GM19043 (cell line): Measurements from ENCODE around the gene TCEA2.

Experiments used
- ATAC-seq: cut with Tn5 transposase; IDR thresholded peaks from one replicate; pipeline ENCODE4 v1.9.1; 2021; ENCODE audit warnings: low read depth; ENCODE audit not compliant: unreplicated experiment

The TCEA2 gene

DNA sequence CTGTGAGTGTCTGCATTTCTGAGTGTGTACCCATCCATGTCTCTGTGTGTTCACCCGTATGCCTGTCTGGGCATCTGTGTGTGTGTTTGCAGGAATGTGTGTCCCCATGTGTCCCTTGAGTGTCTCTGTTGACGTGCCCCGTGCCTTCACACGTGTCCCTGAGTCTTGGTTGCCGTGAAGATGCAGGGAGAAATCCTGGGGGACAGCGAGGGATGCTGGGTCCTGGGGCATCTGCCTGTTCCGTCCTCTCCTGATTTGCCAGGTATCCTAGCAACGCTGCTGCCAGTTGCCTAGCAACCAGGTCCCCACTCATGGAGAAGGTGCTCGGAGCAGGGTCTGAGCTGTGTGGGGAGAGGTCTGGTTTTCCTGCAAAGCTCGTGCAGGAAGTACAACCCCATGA is 27.2 kb downstream of the TCEA2 start:
- ATAC-seq = no peak

DNA sequence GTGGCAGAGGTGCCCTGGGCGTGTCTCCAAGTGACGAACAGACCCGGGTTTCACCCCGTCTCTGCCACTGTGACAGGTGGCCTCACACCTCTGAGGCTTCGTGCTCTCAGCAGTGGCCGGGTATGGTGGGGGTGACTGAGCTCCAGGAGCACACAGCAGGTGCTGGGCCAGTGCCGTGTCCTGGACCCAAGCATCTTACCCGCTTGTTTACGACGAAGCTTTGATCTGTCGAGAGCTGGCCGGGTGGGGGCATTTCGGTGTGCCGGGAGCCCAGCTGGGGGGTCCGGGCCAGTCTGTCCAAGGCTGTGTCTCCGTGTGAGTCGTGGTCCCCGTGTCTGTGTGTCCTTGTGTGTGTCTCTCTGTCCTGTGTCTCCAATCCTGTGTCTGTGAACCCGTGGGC is 28.3 kb downstream of the TCEA2 start:
- ATAC-seq = no peak

- ATAC-seq = no peak
These were observed 28.8 kb downstream of the TCEA2 start for GRCh38 chr20:64091770-64092169.

DNA sequence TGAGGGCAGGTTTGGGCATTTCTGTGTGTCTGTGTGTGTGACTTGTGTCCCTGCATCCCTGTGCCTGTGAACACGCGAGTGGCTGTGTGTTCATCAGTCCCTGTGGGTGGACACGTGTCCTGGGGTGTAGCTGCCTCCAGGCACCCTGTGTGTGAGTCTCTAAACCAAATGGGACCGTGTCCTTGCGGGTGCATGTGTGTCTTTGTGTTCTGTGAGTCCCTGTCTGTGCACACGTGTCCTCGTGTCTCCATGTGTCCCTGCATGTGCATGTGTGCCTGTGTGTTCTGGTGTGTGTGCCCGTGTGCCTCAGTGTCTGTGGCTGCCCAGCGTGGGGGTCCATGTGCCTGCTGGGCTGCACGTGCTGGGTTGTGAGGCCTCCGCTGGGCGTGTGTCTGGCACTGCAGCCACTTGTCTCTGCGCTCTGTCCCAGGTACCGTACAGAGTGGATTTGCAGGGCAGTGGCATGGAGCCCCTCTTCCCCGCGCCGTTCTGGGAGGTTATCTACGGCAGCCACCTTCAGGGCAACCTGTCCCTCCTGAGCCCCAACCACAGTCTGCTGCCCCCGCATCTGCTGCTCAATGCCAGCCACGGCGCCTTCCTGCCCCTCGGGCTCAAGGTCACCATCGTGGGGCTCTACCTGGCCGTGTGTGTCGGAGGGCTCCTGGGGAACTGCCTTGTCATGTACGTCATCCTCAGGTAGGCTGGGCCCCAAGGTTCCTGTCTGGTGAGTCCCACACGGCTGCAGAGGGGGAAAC is 29.4 kb downstream of the TCEA2 start:
- ATAC-seq = no peak

DNA sequence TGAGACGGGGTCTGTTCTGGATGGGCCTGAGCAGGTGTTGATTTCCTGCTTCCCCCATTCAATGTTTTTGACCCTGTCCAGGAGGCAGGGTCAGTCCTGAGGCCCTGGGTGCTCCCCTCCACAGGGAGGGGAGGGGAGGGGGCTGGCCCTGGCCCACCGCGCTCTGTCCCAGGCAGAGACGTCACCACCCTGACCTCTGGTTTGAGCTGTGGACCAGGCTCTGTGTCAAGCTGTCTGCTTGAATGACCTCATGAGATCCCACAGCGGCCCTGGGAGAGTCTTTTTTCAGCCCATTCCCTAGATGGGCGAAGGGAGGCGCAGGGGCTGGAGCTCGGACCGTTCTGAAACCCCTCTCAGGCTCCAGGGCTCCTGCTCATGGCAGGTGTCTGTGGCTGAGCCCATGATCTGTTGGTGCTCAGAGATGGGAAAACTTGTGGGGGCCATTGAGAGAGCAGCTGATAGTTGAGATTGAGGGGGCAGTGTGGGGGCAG is 30.1 kb downstream of the TCEA2 start:
- ATAC-seq = no peak

GRCh38 chr20:64095455-64095854 is 32.5 kb downstream of the TCEA2 start:
- no peak for ATAC-seq

GRCh38 chr20:64095927-64096326 is 32.9 kb downstream of the TCEA2 start:
- no peak for ATAC-seq

DNA sequence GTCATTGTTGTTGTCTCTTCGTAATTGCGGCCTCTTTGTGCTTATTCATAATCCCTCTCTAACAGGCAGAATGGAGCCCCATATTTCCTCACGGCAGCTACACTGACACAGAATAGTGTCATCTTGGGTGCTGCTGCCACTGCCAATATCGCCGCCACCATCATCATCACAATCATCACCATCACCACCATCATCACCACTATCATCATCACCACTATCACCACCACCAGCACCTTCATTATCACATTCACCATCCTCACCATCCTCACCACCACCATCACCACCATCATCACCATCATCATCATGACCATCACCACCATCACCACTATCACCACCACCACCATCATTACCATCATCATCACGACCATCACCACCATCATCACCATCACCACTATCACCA is 33.5 kb downstream of the TCEA2 start:
- no peak for ATAC-seq

GRCh38 chr20:64098471-64099013 is 35.5 kb downstream of the TCEA2 start:
- ATAC-seq = no peak

- no peak for ATAC-seq
These were observed 36.2 kb downstream of the TCEA2 start for GRCh38 chr20:64099086-64099786.

GRCh38 chr20:64099880-64100565 is 37.0 kb downstream of the TCEA2 start:
- ATAC-seq = no peak

DNA sequence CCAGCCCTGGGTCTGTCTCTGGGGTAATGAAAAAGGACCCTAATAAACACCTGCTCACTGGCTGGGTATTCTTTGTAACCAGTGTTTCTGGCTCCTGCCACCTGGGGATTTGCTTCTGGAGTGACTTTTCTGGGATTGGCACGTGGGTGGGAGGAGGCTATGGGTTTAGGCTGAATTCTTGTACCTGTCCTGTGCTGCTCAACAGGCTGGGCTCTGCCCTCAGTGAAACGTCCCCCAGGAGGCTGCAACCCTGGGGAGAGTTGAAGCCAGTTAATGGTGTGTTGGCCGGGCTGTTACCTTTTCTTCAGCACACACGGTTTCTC is 37.5 kb downstream of the TCEA2 start:
- no peak for ATAC-seq

DNA sequence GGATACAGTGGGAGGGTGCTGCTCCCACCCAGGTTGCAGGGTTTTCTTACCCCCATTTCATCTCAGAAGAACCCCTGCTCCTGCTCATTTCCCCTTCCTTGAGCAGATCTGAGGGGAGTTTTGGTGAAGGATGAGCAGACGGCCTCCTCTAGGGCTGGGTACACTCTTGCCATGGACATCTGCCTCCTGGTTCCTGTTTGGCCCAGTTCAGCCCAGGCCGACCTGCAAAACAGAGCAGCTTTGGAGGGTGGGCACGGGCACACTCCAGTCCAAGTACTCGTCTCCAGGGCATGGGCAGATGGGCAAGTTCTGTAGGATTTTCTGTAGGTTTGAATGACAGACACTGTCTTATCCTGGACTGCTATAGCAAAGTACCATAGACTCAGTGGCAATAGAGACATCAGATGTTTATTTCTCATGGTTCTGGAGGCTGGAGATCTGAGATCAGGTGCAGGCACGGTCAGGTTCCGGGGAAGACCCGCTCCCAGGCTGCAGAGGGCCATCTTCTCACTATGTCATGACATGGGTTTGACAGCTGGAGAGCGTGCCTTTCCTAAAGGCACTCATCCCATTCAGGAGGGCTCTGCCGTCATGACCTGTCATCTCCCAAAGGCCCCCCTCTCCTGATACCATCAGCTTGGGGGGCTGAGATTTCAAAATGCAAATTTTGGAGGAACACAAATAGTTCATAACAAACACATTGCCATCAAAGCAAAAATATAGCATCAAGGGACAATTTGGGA is 38.1 kb downstream of the TCEA2 start:
- no peak for ATAC-seq

- no peak for ATAC-seq
These were observed 39.0 kb downstream of the TCEA2 start for GRCh38 chr20:64101731-64102621.

- no peak for ATAC-seq
These were observed 39.8 kb downstream of the TCEA2 start for GRCh38 chr20:64102647-64103354.

- no peak for ATAC-seq
These were observed 41.1 kb downstream of the TCEA2 start for GRCh38 chr20:64103871-64104666.

DNA sequence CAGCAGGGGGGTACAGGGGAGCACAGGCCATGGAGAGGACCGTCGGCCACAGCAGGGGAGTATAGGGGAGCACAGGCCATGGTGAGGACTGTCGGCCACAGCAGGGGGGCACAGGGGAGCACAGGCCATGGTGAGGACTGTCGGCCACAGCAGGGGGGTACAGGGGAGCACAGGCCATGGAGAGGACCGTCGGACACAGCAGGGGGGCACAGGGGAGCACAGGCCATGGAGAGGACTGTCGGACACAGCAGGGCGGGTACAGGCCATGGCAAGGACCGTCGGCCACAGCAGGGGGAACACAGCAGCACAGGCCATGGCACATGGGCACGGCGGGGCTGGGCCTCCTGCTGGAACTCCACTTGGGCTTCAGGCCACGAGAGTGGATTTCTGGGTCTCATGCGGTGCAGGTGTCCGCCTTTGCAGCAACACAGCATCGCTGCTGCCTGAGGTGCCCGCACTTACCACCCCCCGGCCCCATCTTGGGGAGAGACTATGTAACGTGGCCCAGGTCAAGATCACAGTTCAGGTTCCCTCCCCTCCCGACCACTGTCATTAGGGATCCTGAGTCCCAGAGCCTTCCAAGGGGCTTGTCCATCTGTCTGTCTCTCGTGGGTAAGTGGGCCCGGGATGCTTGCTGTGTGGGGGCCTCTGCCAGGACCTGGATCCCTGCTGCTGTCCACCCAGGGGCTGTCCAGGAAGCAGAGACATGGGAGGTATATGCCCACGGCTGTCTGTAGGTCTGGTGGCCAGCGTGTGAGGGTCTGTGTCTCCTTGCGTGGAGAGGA is 41.9 kb downstream of the TCEA2 start:
- ATAC-seq = no peak
